HEK293 (cell line): ENCODE data around the gene CNGB1.

Experiments used
- CTCF ChIA-PET: fragments of 350-600 bp; formaldehyde crosslinking; extraction: SDS; loops from one replicate; lab custom pipeline; 2021; ENCODE audit warnings: antibody characterized with exemption; lab: Yijun Ruan, JAX
- POLR2A ChIA-PET: fragments of 300-600 bp; formaldehyde crosslinking; extraction: SDS; loops from one replicate; lab custom pipeline; 2020; ENCODE audit warnings: antibody characterized with exemption, inconsistent platforms; lab: Yijun Ruan, JAX
- H3K27ac ChIP-seq: fragments of 200-500 bp; sonication (Bioruptor generic); 2 replicates; pipeline ENCODE4 v1.5.1; 2014; ENCODE audit warnings: low read depth, low read length, control low read depth, inconsistent platforms; ENCODE audit errors: extremely low read depth
- H3K36me3 ChIP-seq, 2 experiments: fragments of 200-500 bp in 1 of 2; sonication (Bioruptor generic) in 1 of 2; 1 replicate in 1 of 2; 2 replicates in 1 of 2; pipeline ENCODE4 v1.5.1; 2014 to 2017; ENCODE audit warnings: inconsistent platforms in 2 of 2, low read length in 2 of 2; ENCODE audit not compliant: control insufficient read depth in 2 of 2, insufficient read depth in 1 of 2
- H3K4me1 ChIP-seq: fragments of 200-500 bp; sonication (Bioruptor generic); 2 replicates; pipeline ENCODE4 v1.5.1; 2014; ENCODE audit warnings: mild to moderate bottlenecking, low read length, inconsistent platforms; ENCODE audit not compliant: control insufficient read depth, insufficient read depth
- H3K4me3 ChIP-seq: 2 replicates; pipeline ENCODE4 v1.5.1; 2011; ENCODE audit warnings: low read depth, mild to moderate bottlenecking, control low read depth, low read length, moderate library complexity
- H3K9me3 ChIP-seq: fragments of 200-500 bp; sonication (Bioruptor generic); 2 replicates; pipeline ENCODE4 v1.5.1; 2014; ENCODE audit warnings: low read depth, low read length, inconsistent platforms; ENCODE audit not compliant: control insufficient read depth, insufficient read depth
- GLI4 ChIP-seq: fragments of 450-650 bp; formaldehyde crosslinking; IDR thresholded peaks from 2 replicates; pipeline ENCODE4 v1.5.1; 2016; ENCODE audit warnings: missing biosample characterization, missing genetic modification characterization
- KLF1 ChIP-seq: fragments of 450-650 bp; formaldehyde crosslinking; IDR thresholded peaks from 2 replicates; pipeline ENCODE4 v1.5.1; 2016; ENCODE audit warnings: missing biosample characterization, missing genetic modification characterization
- OVOL3 ChIP-seq: fragments of 450-650 bp; formaldehyde crosslinking; IDR thresholded peaks from 2 replicates; pipeline ENCODE4 v1.5.1; 2016; ENCODE audit warnings: missing biosample characterization, missing genetic modification characterization
- SCRT2 ChIP-seq: fragments of 450-650 bp; formaldehyde crosslinking; IDR thresholded peaks from 2 replicates; pipeline ENCODE4 v1.5.1; 2016; ENCODE audit warnings: missing biosample characterization, missing genetic modification characterization
- SP3 ChIP-seq: fragments of 450-650 bp; formaldehyde crosslinking; IDR thresholded peaks from 2 replicates; pipeline ENCODE4 v1.5.1; 2016; ENCODE audit warnings: missing biosample characterization, missing genetic modification characterization
- TCF7L2 ChIP-seq: IDR thresholded peaks from 2 replicates; pipeline ENCODE4 v1.6.1; 2011; ENCODE audit warnings: low read depth, mild to moderate bottlenecking, inconsistent platforms, low read length, moderate library complexity, borderline replicate concordance
- ZFP3 ChIP-seq: fragments of 450-650 bp; formaldehyde crosslinking; IDR thresholded peaks from 2 replicates; pipeline ENCODE4 v1.5.1; 2016; ENCODE audit warnings: low read depth, missing biosample characterization, missing genetic modification characterization
- ZIC2 ChIP-seq: fragments of 450-650 bp; formaldehyde crosslinking; IDR thresholded peaks from 2 replicates; pipeline ENCODE4 v1.5.1; 2016; ENCODE audit warnings: missing biosample characterization, missing genetic modification characterization
- ZNF2 ChIP-seq: fragments of 450-650 bp; formaldehyde crosslinking; IDR thresholded peaks from 2 replicates; pipeline ENCODE4 v1.5.1; 2016; ENCODE audit warnings: missing biosample characterization, missing genetic modification characterization
- ZNF239 ChIP-seq: fragments of 450-650 bp; formaldehyde crosslinking; IDR thresholded peaks from 2 replicates; pipeline ENCODE4 v1.5.1; 2016; ENCODE audit warnings: missing biosample characterization, missing genetic modification characterization
- ZNF248 ChIP-seq: fragments of 450-650 bp; formaldehyde crosslinking; IDR thresholded peaks from 2 replicates; pipeline ENCODE4 v1.5.1; 2017; ENCODE audit warnings: missing biosample characterization, missing genetic modification characterization
- ZNF266 ChIP-seq: fragments of 450-650 bp; formaldehyde crosslinking; IDR thresholded peaks from 2 replicates; pipeline ENCODE4 v1.5.1; 2016; ENCODE audit warnings: missing biosample characterization, missing genetic modification characterization, low read depth
- ZNF404 ChIP-seq: fragments of 450-650 bp; formaldehyde crosslinking; IDR thresholded peaks from 2 replicates; pipeline ENCODE4 v1.5.1; 2017; ENCODE audit warnings: missing biosample characterization, missing genetic modification characterization
- ZNF549 ChIP-seq: fragments of 450-650 bp; IDR thresholded peaks from 2 replicates; pipeline ENCODE4 v1.5.1; 2018; ENCODE audit warnings: missing biosample characterization, missing genetic modification characterization, mild to moderate bottlenecking, inconsistent platforms, moderate library complexity
- ZNF555 ChIP-seq: fragments of 450-650 bp; formaldehyde crosslinking; conservative IDR thresholded peaks from 2 replicates; pipeline ENCODE4 v1.5.1; 2017; ENCODE audit warnings: missing biosample characterization, mild to moderate bottlenecking, missing genetic modification characterization, inconsistent platforms
- ZNF610 ChIP-seq: fragments of 450-650 bp; formaldehyde crosslinking; IDR thresholded peaks from 2 replicates; pipeline ENCODE4 v1.5.1; 2016; ENCODE audit warnings: missing biosample characterization, missing genetic modification characterization, borderline replicate concordance
- ZNF621 ChIP-seq: fragments of 450-650 bp; formaldehyde crosslinking; IDR thresholded peaks from 2 replicates; pipeline ENCODE4 v1.5.1; 2017; ENCODE audit warnings: missing biosample characterization, missing genetic modification characterization
- ZNF624 ChIP-seq: fragments of 450-650 bp; formaldehyde crosslinking; IDR thresholded peaks from 2 replicates; pipeline ENCODE4 v1.5.1; 2017; ENCODE audit warnings: missing biosample characterization, missing genetic modification characterization
- ZNF629 ChIP-seq: fragments of 450-650 bp; formaldehyde crosslinking; IDR thresholded peaks from 2 replicates; pipeline ENCODE4 v1.5.1; 2017; ENCODE audit warnings: missing biosample characterization, missing genetic modification characterization
- ZNF707 ChIP-seq: fragments of 450-650 bp; formaldehyde crosslinking; IDR thresholded peaks from 2 replicates; pipeline ENCODE4 v1.5.1; 2016; ENCODE audit warnings: missing biosample characterization, missing genetic modification characterization
- TF ChIP-seq, protein P1 (sequence below): fragments of 450-650 bp; formaldehyde crosslinking; IDR thresholded peaks from 2 replicates; pipeline ENCODE4 v1.5.1; 2017; ENCODE audit warnings: missing biosample characterization, missing genetic modification characterization

CNGB1 gene

DNA sequence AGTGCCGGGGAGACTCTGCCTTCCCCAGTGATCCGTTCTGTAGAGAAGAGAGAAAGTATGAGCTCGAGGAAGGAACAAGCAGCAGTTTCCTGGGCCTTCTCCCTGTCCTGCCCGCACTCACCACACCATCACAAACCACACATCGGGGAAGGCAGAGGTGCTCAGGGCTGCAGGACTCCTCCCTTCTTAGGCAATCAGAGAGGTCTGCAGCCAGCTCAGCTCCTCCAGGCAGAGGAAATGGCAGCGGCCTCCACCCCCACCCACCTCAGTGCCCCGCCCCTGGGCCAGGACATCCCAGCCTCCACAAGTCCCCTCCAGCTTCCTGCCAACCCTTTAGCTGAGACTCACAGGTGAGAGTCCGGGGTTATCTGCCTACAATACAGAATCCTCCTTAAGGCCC, 27.6 kb upstream of the CNGB1 start:
- CTCF ChIA-PET = interaction anchor here (0.5 to 3.6 kb wide), 6 partner anchors 10 to 489 kb away, joined by 3 to 22 read pairs (median 4); no protein-coding TSS in a partner anchor

DNA sequence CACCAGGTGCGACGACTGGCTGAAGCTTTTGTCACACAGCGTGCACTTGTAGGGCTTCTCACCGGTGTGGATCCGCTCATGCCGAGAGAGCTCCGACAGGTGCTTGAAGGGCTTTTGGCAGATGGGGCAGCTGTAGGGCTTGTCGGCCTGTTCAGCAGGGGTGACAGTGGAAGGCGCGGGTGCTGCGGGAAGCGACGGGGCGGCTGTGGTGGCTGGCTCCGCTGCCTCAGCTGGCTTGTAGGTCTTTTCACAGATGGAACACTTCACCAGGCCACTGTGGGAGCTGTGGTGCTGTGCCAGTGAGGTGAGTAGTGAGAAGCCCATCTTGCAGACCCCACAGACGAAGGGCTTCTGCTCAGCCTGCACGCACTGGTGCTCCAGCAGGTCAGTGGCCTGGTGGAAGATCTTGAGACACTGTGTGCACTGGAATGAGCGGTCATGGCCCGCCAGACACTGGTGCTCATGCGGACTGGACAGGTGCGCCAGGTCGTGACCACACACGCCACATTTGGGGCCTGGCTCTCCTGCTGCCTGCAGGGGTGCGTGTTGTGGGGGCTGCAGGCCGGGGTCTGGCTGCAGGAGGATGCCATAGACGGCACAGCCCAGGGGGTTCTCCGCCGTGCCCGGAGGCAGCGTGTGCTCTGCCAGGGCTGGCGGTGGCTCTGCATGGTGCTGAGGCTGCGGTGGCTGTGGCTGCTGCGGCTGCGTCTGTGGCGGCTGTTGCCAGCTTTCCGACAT, 26.8 kb upstream of the CNGB1 start:
- POLR2A ChIA-PET = interaction anchor here (1.5 kb wide), 1 partner anchor 132 kb away, joined by 3 read pairs; the partner anchor contains the start of gene CFAP20

More for the DNA sequence above, 27.6 kb upstream of the CNGB1 start:
- no peak overlapping the region for H3K27ac ChIP-seq
- TF ChIP-seq OVOL3 (tag by site-specific recombination) (no peak), ZNF621 (no peak), ZNF549 (tag by site-specific recombination) (no peak), ZNF404 (tag by site-specific recombination) (no peak), KLF1 (tag by site-specific recombination) (peak; percentile 46), ZNF239 (no peak)
- TF ChIP-seq, protein P1, sequence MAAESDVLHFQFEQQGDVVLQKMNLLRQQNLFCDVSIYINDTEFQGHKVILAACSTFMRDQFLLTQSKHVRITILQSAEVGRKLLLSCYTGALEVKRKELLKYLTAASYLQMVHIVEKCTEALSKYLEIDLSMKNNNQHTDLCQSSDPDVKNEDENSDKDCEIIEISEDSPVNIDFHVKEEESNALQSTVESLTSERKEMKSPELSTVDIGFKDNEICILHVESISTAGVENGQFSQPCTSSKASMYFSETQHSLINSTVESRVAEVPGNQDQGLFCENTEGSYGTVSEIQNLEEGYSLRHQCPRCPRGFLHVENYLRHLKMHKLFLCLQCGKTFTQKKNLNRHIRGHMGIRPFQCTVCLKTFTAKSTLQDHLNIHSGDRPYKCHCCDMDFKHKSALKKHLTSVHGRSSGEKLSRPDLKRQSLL = no peak
- TF ChIP-seq, all 188 proteins: peak for 1
- Histone ChIP-seq H3K9me3 (no peaks in the 10 kb centered on the region), H3K36me3 (peaks cover 0 to 52% of the 10 kb centered on the region in 2 experiments; a peak in 1 of 3 replicates), H3K4me1 (no peaks in the 10 kb centered on the region), H3K4me3 (no peak overlapping the region)
- POLR2A ChIA-PET = interaction anchor here (1.5 kb wide), 1 partner anchor 131 kb away, joined by 3 read pairs; the partner anchor contains the start of gene CFAP20

DNA sequence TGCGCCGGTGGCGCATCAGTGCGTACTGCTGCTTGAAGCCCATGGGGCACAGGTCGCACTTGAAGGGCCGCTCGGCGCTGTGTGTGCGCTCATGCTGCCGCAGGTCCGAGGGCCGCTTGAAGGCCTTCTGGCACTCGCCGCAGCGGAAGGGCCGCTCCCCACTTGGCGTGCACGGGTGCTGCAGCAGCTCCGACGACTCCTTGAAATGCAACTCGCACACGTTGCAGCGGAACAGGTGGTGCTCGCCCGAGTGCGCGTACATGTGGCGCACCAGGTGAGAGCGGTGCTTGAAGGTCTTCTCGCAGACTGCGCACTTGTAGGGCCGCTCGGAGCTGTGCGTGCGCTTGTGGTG, 26.2 kb upstream of the CNGB1 start:
- POLR2A ChIA-PET = no interaction called here

More for the DNA sequence above, 26.8 kb upstream of the CNGB1 start:
- no peaks in the 10 kb centered on the region for H3K4me1 ChIP-seq
- H3K27ac ChIP-seq = no peak overlapping the region
- H3K4me3 ChIP-seq = no peak overlapping the region
- CTCF ChIA-PET = interaction anchor here (0.9 to 3.6 kb wide), 4 partner anchors 9 to 275 kb away, joined by 3 to 22 read pairs (median 4); no protein-coding TSS in a partner anchor
- TF ChIP-seq SCRT2 (peak; percentile 31; the same call in 1 of the 2 replicates), GLI4 (tag by site-specific recombination) (no peak), ZNF555 (no peak), SP3 (tag by site-specific recombination) (no peak)
- peaks cover 0 to 44% of the 10 kb centered on the region in 2 experiments; a peak in 1 of 3 replicates for H3K36me3 ChIP-seq
- no peaks in the 10 kb centered on the region for H3K9me3 ChIP-seq

DNA sequence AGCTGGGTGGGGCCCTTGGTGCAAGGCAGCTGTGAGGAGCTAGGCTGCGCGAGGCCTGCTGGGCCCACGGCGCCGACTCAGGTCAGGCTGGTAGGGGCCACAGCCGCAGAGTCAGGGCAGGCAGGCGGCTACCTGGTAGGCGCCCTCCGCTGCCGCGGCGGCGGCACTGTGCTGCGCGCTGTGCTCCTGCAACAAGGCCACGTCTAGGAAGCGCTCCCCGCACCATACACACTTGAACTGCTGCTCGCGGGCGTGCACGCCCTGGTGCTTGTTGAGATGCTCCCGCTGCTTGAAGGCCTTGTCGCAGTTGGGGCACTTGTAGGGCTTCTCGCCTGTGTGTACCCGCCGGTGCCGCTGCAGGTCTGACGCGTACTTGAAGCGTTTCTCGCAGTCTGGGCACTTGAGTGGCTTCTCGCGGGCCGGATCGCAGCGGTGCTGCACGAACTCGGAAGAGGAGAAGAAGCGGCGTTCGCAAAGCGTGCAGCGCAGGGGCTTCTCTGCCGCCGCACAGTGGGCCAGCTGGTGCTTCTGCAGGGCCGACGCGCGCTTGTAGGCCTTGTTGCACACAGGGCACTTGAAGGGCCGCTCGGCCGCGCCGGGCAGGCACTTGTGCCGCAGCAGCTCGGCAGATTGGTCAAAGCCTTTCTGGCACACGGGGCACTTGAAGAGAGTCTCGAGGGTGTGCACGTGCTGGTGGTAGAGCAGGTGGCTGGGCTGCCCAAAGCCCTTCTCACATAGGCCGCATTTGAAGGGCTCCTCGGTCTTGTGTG, 25.7 kb upstream of the CNGB1 start:
- H3K27ac ChIP-seq = no peak overlapping the region
- ChIA-PET POLR2A (interaction anchor here (0.7 kb wide), 1 partner anchor 188 kb away, joined by 3 read pairs; no protein-coding TSS in a partner anchor), CTCF (interaction anchor here (1.2 kb wide), 1 partner anchor 96 kb away, joined by 3 read pairs; no protein-coding TSS in a partner anchor)

More for the DNA sequence above, 26.2 kb upstream of the CNGB1 start:
- no peak overlapping the region for H3K4me3 ChIP-seq
- no peaks in the 10 kb centered on the region for H3K9me3 ChIP-seq
- TF ChIP-seq ZFP3 (tag by site-specific recombination) = no peak
- TF ChIP-seq ZNF266 = no peak
- TF ChIP-seq ZNF629 (tag by site-specific recombination) = no peak
- no peak for TF ChIP-seq ZNF248 (tag by site-specific recombination)
- no peak for TF ChIP-seq ZNF610 (tag by site-specific recombination)
- TF ChIP-seq ZIC2 (tag by site-specific recombination) = no peak
- no peak overlapping the region for H3K27ac ChIP-seq
- CTCF ChIA-PET = no interaction called here
- H3K36me3 ChIP-seq = peaks cover 0 to 40% of the 10 kb centered on the region in 2 experiments; a peak in 1 of 3 replicates
- H3K4me1 ChIP-seq = no peaks in the 10 kb centered on the region

More for the DNA sequence above, 25.7 kb upstream of the CNGB1 start:
- H3K36me3 ChIP-seq = peaks cover 0 to 40% of the 10 kb centered on the region in 2 experiments; a peak in 1 of 3 replicates
- no peak overlapping the region for H3K4me3 ChIP-seq
- TF ChIP-seq ZNF707 (tag by site-specific recombination) = no peak
- no peak for TF ChIP-seq ZNF2 (tag by site-specific recombination)
- no peak for TF ChIP-seq TCF7L2
- TF ChIP-seq ZNF624 = no peak
- no peaks in the 10 kb centered on the region for H3K4me1 ChIP-seq
- no peaks in the 10 kb centered on the region for H3K9me3 ChIP-seq
